Rectal smooth muscle tissue (tissue), 1 donor: Measurements from ENCODE around the gene RNGTT.

Source experiments
- H3K27ac ChIP-seq: one replicate; pipeline ENCODE4 v1.7.0; 2013; ENCODE audit warnings: low read depth, low read length, inconsistent platforms
- H3K27me3 ChIP-seq: one replicate; pipeline ENCODE4 v1.7.0; 2013; ENCODE audit warnings: low read length; ENCODE audit not compliant: control insufficient read depth, insufficient read depth
- H3K36me3 ChIP-seq: one replicate; pipeline ENCODE4 v1.7.0; 2013; ENCODE audit warnings: low read length; ENCODE audit not compliant: control insufficient read depth, insufficient read depth
- H3K4me1 ChIP-seq: one replicate; pipeline ENCODE4 v1.7.0; 2013; ENCODE audit warnings: low read length; ENCODE audit not compliant: control insufficient read depth, insufficient read depth
- H3K4me3 ChIP-seq: one replicate; pipeline ENCODE4 v1.7.0; 2013; ENCODE audit warnings: low read length
- H3K9ac ChIP-seq: one replicate; pipeline ENCODE4 v1.7.0; 2013; ENCODE audit warnings: low read length

Gene RNGTT

DNA sequence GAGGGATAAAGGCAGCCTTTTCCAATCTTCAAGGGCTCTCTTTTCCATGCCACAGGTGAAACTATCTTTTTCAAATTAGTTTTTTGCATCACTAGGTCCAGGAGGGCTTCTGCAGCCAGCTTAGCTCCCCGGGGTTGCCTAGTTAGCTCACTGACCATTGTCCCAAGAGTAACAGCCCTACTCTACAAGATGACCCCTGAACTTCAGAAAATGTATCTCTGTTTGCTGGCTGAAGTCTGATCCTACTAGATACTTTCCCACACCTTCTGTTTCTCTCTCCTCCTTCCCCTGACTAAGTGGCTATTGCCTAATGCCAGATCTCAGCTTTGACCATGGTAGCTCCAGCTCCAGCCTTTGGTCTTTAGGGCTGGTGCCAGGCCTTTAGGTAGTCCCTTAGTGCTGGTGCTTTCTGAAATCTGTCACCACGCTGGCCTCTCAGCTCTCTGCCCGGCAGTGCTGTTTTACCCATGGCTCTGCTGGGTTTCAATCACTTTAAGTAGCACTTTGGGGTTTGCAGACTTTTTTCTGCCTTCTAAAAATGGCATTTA, 255.1 kb downstream of the RNGTT start:
- Histone ChIP-seq H3K4me3 (no peak overlapping the region), H3K36me3 (no peaks in the 10 kb centered on the region), H3K27me3 (no peaks in the 10 kb centered on the region), H3K9ac (no peak overlapping the region), H3K4me1 (no peaks in the 10 kb centered on the region), H3K27ac (no peak overlapping the region)

- Histone ChIP-seq H3K9ac (no peak overlapping the region), H3K4me3 (no peak overlapping the region), H3K36me3 (no peaks in the 10 kb centered on the region), H3K27me3 (no peaks in the 10 kb centered on the region), H3K4me1 (no peaks in the 10 kb centered on the region), H3K27ac (no peak overlapping the region)
Measured at GRCh38 chr6:88705601-88706000, 257.8 kb downstream of the RNGTT start.

DNA sequence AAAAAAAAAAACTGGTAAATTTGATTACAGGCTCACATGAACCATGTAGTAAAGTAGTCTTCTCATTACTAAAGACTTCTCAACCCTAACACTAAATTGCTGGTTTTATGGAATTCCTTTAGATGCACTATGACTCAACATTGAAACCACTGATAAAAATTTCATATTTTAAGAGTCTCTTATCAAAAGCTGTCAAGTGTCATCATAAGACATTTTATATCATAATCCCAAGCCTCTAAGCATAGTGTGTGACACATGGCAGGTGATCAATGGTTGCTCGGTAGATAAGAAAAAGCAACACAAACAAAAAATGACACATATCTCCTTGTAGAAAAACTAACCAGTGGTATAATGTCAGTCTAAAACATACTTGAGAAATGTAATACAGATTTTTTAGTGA, 258.4 kb downstream of the RNGTT start:
- no peak overlapping the region for H3K4me3 ChIP-seq
- H3K9ac ChIP-seq, result no peak overlapping the region
- no peak overlapping the region for H3K27ac ChIP-seq
- no peaks in the 10 kb centered on the region for H3K36me3 ChIP-seq
- no peaks in the 10 kb centered on the region for H3K4me1 ChIP-seq
- no peaks in the 10 kb centered on the region for H3K27me3 ChIP-seq

- Histone ChIP-seq H3K4me1 (no peaks in the 10 kb centered on the region), H3K4me3 (no peak overlapping the region), H3K36me3 (no peaks in the 10 kb centered on the region), H3K27me3 (no peaks in the 10 kb centered on the region), H3K9ac (no peak overlapping the region), H3K27ac (no peak overlapping the region)
Measured at GRCh38 chr6:88702956-88703556, 260.4 kb downstream of the RNGTT start.

DNA sequence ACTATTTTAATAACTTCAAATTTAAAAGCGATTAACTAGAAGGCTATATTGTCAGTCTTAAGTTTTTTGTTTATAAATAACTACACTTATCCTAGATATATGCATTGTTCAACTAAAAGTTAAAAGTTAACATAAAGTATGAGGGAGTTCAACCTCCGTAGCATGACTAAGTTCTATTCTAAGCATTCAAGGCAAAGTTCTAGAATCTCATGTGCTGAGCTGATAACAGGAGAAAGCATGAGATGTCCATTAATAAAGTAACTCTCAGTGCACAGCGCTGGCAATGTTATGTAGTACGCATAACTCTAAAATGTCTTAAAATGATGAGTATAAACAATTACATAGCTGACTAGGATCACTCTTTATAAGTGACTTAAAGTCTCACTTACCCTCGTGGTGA, 264.8 kb downstream of the RNGTT start:
- Histone ChIP-seq H3K4me1 (no peaks in the 10 kb centered on the region), H3K27ac (no peak overlapping the region), H3K27me3 (no peaks in the 10 kb centered on the region), H3K36me3 (no peaks in the 10 kb centered on the region), H3K9ac (no peak overlapping the region), H3K4me3 (no peak overlapping the region)

DNA sequence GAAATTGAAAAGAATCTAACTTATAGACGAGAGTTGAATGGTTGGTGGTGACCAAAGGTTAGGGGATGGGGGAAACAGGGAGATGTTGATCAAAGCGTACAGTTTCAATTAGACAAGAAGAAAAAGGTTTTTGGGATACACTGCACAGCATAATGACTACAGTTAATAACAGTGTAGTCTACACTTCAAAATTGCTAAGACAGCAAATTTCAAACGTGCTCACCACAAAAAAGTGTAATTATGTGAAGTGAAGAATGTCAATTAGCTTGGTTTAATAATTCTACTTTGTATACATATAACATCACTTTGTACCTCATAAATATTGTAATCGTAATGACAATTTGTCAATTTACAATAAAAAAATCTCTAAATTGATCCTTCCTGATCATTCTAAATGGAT, 267.5 kb downstream of the RNGTT start:
- Histone ChIP-seq H3K27me3 (no peaks in the 10 kb centered on the region), H3K36me3 (no peaks in the 10 kb centered on the region), H3K27ac (no peak overlapping the region), H3K4me3 (no peak overlapping the region), H3K4me1 (no peaks in the 10 kb centered on the region), H3K9ac (no peak overlapping the region)

GRCh38 chr6:88683734-88684133, 279.7 kb downstream of the RNGTT start:
- H3K4me1 ChIP-seq, result no peaks in the 10 kb centered on the region

DNA sequence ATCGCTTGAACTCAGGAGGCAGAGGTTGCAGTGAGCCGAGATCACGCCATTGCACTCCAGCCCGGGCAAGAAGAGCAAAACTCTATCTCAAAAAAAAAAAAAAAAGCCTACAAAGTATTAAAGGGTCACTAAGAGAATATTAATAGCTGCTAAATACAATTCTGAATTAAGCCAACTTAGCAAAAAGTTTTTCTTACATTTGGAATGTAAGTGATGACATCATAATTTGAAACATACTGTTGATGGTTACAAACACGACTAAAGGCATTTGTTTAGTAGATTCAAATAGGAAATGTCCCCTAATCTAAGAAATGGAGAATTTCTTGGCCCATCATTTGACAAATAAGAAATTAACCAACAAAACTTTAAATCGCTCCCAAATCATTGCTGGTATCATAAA, 282.8 kb downstream of the RNGTT start:
- H3K4me3 ChIP-seq, result no peak overlapping the region
- no peaks in the 10 kb centered on the region for H3K36me3 ChIP-seq
- H3K4me1 ChIP-seq, result no peaks in the 10 kb centered on the region
- no peak overlapping the region for H3K27ac ChIP-seq
- H3K9ac ChIP-seq, result no peak overlapping the region
- H3K27me3 ChIP-seq, result no peaks in the 10 kb centered on the region

More at GRCh38 chr6:88683734-88684133, 279.7 kb downstream of the RNGTT start:
- Histone ChIP-seq H3K27me3 (no peaks in the 10 kb centered on the region), H3K4me3 (no peak overlapping the region), H3K27ac (no peak overlapping the region), H3K9ac (no peak overlapping the region), H3K36me3 (no peaks in the 10 kb centered on the region)

GRCh38 chr6:88679841-88680240, 283.6 kb downstream of the RNGTT start:
- no peaks in the 10 kb centered on the region for H3K27me3 ChIP-seq
- no peak overlapping the region for H3K9ac ChIP-seq
- H3K36me3 ChIP-seq, result no peaks in the 10 kb centered on the region
- H3K27ac ChIP-seq, result no peak overlapping the region
- H3K4me3 ChIP-seq, result no peak overlapping the region
- H3K4me1 ChIP-seq, result no peaks in the 10 kb centered on the region

DNA sequence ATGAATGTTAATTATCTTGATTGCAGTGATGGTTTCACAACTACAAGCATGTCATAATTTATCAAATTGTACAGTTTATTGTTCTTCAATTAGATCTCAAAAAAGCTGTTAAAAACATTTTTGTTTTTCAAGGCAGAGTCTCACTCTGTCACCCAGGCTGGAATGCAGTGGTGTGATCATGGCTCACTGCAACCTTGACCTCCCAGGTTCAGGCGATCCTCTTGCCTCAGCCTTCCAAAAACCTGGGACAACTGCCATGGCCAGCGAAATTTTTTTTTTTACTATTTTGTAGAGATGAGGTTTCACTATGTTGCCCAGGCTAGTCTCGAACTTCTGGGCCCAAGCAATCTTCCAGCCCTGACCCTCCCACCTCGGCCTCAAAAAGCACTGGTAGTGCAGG, 286.1 kb downstream of the RNGTT start:
- H3K4me1 ChIP-seq, result no peaks in the 10 kb centered on the region
- H3K27me3 ChIP-seq, result no peaks in the 10 kb centered on the region

GRCh38 chr6:88671624-88672023, 291.8 kb downstream of the RNGTT start:
- Histone ChIP-seq H3K4me3 (no peak overlapping the region), H3K27me3 (no peaks in the 10 kb centered on the region), H3K9ac (no peak overlapping the region), H3K4me1 (no peaks in the 10 kb centered on the region), H3K36me3 (no peaks in the 10 kb centered on the region), H3K27ac (no peak overlapping the region)

More for the DNA sequence above, 286.1 kb downstream of the RNGTT start:
- H3K27ac ChIP-seq, result no peak overlapping the region
- no peak overlapping the region for H3K4me3 ChIP-seq
- H3K9ac ChIP-seq, result no peak overlapping the region
- H3K36me3 ChIP-seq, result no peaks in the 10 kb centered on the region

GRCh38 chr6:88670369-88670768, 293.0 kb downstream of the RNGTT start:
- Histone ChIP-seq H3K9ac (no peak overlapping the region), H3K4me3 (no peak overlapping the region), H3K36me3 (no peaks in the 10 kb centered on the region), H3K27ac (no peak overlapping the region), H3K4me1 (no peaks in the 10 kb centered on the region), H3K27me3 (no peaks in the 10 kb centered on the region)

- H3K4me3 ChIP-seq, result no peak overlapping the region
- no peak overlapping the region for H3K27ac ChIP-seq
- H3K36me3 ChIP-seq, result no peaks in the 10 kb centered on the region
- no peaks in the 10 kb centered on the region for H3K4me1 ChIP-seq
- H3K9ac ChIP-seq, result no peak overlapping the region
- H3K27me3 ChIP-seq, result no peaks in the 10 kb centered on the region
Measured at GRCh38 chr6:88669475-88669874, 293.9 kb downstream of the RNGTT start.
